DMS 273 treated with DMSO at 0.1 percent for 48 hours (cell line): ENCODE results near the gene TSHZ1.

Experiments used
- DNase-seq: peaks from one replicate; lab custom pipeline; 2025; lab: John Stamatoyannopoulos, UW

TSHZ1 gene

DNA sequence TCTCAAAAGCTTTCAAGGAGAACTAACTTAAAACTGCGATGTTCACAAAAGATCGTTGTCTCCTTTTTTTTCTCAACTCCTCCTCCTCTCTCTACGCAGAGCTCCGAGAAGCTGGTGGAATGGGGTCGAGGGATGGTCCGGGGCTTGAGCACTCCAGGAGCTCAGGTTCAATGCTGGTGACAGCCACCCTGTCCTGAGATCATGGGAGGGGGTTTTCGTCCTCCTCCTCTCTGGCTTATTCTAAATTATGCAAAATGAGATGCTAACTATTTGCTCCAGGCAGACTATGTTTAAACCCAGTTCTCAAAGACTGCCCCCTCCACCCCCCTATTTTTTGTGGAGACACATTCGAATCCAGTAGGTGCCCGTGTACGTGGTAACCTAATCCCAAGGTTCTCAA, 11.8 kb downstream of the TSHZ1 start:
- DNase-seq = no peak

DNA sequence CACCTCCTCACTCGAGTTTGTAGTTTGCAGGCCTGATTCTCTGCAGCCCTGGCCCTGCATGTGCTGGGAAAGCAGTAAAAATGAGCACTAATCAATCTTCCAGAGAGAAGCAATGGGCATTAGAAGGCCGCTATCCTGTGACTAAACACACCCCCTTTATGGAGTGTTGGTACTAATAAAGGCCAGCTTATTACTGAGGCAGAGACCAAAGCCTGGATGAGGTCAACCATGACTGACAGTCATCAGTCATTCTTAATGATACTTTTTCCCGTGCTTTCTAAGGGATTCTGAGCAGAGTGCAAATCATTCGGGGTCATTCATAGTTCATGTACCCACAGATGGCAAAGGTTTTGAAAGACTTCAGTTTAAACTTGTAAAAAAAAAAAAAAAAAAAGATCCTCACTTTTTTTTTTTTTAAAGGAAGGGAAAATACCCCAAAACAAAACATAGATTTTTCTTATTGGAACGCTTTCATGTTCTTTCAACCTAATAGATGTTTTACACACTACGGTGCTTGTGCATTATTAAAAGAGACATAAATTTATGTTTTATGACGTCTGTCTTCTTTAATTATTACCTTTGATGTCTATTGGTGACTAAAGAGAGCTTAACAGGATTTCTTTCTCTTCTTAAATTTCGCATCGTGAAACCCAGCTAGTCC, 13.2 kb downstream of the TSHZ1 start:
- DNase-seq = no peak

DNA sequence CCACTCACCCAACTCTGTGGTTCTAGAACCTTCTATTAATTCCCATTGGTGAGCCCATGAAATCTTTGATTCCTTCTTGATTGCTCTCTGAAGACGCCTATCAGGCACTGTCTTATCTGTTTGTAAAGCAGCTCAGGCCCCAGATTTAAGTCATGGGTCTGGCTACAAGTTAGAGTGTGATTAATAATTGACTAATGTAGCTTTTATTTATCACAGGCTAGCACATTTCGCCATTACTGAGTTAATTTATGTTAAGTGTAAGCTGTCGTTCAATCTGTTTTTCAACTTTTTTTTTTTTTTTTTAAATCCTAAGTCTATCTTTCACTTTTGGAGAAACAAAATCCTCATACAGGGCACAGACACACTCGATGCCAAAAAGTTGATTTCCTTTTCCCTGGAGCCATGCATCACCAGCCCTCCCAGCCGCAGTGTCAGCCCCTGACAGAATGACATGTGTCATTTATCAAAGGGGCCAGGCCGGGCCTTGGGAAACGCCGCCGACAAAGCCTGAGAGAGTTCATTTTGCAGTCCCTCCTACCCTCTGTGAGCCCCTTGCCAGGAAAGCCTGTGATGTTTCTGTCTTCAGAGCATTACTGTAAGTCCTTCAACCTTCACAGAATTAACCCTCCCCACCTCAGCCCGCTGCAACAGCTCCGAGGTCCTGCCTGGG, 15.8 kb downstream of the TSHZ1 start:
- no peak for DNase-seq

DNA sequence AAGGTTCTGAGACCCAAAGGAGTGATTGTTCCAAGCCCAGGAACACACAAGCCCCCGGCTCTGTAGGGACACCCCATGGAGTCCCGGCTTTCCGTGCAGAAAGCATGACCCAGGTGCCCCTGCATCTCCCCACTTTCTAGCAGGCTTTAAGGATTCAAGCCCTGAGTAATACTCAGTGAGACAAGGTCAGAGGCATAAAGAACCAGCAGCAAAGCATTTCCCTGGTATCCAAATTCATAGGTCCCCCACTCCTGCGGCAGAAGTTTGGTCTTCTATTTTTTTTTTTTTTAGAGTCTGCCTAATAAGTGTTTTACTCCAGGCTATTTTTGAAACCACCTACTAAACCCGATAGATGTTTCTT, 16.3 kb downstream of the TSHZ1 start:
- DNase-seq = no peak

DNA sequence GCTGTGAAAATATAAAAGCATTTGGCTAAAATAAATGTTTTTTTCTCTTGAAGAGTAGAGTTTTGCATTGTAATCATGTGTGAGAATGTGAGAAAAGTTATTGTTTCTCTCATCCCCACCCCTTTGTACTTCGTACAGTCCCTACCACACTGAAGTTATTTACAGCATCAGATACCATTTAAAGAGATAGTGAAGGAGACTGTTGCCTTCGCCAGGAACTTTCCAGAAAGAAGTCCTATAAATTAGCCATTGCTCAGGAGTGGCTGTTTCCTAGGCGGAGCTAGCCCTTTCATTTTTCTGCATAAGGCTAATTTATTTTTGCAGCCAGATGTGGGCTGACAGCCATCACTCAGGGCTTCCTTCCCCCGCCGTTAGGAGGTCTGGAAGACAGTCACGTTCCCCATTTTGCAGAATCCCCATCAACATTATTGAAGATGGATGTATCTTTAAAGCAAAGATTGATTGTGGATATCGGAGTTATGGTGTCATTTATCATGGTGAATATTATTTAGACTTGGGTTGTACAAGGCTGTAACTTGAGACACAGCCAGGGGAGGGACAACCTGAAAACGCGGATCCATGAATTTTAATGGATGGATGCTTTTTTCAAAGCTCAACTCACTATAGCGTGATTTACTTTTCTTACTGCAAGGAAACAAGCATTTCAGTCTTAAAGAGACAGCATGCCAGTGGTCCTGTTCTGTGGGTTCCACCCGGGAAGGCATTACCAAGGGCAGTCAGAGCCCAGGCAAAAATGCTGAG, 17.1 kb downstream of the TSHZ1 start:
- DNase-seq = no peak

DNA sequence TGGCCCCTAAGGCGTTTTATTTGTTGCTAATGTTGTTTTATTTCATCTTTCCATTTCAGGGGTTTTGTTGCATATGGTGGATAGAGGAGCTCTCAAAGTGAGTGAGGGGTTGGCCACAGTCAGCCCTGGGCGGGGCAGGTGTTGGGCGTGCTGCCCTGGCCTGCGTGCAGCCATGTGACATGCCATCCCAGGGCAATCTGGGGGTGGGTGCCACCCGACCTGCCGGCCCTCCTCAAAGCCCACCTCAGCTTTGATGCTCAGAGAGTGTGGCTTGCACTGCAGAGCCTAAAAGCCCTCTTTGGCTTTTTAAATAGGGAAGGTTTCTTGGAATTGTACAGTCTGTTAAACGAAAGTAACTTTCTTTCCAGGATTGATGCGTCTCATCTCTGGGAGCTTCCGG, 18.4 kb downstream of the TSHZ1 start:
- no peak for DNase-seq

DNA sequence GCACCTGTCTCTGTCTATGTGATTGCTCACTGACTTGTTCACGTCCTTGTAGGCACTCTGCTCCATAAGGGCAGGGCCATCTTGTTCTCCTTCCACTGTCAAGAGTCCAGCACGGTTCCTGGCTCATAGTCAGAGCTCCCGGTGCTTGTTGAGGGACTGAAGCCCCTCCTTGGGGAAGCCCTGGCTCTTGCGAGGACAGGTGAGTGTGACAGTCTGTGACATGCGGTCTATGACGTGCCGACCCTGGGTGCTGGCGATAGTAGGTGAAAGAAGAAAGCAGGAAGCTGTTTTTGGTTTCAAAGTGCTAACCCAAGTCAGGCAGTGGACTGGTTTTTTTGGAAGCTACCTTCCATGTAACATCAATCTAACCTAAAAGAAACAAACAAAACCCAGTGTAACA, 18.8 kb downstream of the TSHZ1 start:
- DNase-seq = no peak

DNA sequence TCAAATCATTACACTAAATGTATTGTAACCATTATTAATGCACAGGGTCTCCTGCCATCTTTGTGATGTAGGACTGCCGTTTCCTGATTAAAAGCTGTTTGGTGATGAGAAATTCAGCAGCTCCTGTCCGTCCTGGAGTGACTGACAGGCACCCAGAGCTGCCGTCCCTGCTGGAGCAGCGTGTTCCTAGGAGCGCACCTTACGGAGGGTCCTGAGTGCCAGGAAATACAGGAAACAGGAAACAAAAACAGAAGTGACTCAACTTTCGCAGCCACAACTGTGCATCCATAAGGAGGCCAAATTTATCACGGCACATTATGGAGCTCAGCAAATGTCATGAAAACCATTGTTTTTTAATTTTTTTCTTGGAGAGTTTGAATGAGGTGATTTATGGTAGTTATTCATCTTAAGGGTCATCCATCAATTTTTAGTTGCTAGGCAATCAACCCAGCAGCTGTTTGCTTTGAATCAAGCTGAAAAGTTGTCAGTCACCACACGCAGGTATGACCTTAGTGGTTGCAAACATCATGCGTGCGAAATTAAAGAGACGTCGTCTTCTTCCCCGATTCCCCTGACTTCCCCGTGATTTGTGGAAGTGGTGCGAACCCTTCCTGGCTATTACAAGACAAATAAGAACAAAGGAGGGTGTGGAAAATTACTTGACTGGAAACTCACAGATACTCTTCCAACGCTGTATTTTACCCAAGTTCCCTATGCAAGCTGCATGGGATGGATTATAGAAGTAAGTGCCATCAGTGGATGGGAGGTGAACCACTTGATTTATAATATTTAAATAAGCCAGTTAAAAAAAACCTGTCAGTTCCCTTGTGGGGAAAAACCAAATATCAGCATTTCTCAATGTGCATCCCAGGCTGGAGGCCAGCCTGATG, 19.8 kb downstream of the TSHZ1 start:
- no peak for DNase-seq

DNA sequence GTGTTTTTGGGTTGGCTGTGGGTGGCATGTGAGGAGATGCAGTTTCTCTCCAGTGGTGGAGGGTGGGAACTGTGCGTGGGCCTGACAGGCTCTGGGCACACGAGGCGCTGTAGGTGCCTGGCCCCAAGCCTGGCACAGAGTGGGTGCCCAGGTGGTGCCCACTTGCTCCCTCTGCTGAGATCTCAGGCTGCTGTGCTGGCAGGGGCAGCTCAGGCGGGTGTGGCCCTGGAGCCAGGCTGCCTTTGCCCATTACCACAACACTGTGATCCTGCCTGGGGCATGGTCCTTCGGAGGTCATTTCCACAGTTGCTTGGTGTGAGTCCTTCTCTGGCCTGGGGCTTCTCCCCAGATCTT, 20.4 kb downstream of the TSHZ1 start:
- no peak for DNase-seq

DNA sequence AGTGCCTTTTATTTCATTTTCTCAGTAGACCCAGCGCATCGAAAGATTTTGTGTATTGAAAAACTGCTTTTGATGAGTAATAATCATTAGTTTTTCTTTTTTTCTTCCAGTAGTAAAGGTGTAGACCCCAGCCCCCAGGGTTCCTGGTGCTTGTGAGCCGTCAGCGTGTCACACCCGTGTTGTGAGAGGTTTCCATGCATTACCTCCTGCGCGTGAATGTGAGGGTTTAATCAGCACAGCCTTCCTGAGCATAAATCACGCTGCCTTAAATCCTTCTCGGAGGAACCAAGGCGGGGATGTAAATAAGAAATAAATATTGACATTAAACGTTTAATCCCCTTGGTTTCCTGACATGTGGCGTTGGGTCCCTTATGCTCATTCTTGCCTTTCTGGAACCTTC, 24.3 kb downstream of the TSHZ1 start:
- no peak for DNase-seq

DNA sequence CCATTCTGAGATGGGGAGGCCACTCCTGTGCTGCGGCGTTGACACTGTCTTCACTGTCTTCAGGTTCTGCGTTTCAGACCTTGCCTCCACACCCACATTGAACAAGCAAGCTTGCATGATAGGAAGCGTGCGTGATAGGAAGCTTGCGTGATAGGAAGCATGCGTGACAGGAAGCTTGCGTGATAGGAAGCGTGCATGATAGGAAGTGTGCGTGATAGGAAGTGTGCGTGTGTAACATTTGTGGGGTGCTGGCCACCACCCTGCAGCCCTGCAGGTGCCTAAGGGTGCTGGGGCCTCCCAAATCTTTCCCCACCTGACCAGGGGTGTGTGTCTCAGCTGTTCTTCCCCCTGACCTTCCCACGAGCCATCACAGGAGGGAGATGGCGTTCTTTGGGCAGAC, 25.3 kb downstream of the TSHZ1 start:
- DNase-seq = no peak

DNA sequence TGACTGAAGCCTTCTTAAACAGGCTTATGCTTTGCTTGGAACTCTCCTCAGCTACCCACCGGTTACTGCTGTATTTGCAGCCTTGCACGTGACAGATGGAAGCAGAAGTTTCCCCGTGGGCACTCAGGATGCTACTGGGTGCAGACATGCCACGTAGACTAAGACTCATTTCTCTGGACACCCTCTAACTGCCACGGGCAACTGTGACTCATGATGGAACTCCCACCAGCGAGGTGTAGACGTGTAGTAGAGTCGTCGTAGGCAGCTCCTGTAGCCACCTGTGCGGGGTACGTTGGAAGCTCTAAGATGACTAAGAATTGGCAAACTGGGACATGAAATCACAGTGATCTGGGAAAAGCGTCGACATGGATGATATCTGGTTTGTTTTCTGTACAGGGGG, 27.5 kb downstream of the TSHZ1 start:
- no peak for DNase-seq

DNA sequence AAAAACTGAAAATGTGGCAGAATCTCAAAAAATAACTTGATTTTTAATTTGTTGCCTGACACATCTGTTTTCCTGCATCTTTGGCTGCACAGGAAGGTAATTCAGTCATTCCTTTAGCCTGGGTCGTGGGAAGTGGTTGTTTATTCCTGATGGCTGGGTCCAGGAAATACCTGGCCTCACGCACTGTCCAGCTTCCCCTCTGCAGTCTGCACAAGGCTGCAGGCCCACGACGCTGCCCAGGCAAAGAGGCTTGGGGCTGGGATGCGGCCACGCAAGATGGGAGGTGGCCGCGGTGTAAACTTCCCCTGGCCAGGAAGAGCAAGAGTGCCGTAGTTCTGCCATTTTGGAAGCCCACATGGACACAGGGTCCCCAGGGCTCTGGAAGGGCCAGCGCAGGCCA, 28.2 kb downstream of the TSHZ1 start:
- no peak for DNase-seq

DNA sequence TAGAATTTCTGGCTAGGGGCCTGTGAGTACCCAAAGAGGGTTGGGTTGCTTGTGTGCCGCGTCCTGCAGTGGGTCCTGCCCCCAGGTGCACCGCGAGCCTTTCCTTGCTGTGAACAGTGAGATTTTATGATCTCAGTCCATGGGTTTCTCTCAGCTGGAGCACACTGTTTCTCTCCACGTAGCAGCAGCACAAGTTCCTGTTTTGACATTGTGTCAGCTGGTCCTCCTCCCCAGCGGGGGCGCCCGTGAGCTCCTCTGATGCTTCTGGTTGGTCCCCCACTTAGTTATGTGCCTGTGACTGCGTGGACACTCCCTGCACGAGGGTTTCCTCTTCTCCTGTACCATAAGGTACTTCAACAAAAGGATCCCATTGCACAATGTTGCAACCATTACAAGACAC, 29.8 kb downstream of the TSHZ1 start:
- no peak for DNase-seq

DNA sequence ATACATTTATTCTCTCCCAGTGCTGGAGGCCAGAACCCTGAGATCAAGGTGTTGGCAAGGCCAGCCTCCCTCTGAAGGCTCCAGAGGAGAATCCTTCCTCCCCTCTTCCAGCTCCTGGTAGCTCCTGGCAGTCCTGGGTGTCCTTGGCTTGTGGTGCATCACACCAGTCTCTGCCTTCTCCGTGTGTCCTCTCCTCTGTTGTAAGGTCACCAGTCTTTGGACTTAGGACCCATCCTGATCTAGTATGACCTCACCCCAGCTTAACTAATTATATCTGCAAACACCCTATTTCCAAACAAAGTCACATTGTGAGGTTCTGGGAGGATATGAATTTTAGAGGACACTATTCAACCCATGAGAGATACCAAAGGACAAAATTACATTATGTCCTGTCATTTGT, 31.1 kb downstream of the TSHZ1 start:
- no peak for DNase-seq

DNA sequence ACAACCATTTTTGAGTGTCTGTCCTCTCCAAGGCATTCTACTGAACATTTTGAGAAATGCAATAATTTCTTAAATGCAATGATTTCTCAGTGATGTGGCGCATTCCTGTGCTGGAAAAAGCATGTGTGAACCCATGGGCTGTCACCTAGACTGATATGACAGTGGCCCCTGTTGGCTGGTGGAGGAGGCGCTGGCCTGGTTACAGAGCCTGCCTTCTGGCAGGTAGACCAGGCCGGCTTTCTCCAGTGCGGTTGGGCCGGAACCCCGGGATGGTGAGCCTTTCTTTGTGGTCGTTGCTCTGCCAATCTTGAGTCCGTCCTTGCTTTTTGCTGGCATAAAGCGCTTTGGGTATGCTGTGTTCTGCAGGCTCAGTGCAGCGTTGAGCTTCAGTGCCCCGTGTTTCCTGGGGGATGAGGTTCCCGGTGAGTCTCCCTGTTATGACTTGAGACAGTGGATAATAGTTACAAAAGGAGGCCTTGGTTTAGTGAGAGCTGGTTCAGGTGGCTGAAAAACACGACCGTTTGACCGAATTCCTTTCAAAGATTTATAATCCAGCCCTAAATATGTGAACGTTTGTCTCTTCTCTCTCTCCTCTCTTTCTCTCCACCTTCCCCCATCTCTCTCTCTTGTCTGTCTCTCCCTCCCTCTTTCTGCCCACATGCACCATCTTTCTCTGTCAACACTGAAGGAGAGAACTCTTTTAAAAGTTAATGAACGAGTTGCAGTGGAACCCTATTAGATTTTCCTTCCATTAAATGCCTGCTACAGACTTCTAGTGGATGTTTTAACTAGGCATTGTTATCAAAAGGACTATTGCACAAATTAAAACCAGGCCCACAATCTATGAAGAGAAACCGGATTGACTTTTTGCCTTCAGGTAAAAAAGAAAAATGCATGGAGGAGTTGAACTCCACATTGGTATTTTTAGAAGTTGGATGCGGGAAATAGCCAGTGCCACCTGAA, 34.0 kb downstream of the TSHZ1 start:
- DNase-seq = no peak

DNA sequence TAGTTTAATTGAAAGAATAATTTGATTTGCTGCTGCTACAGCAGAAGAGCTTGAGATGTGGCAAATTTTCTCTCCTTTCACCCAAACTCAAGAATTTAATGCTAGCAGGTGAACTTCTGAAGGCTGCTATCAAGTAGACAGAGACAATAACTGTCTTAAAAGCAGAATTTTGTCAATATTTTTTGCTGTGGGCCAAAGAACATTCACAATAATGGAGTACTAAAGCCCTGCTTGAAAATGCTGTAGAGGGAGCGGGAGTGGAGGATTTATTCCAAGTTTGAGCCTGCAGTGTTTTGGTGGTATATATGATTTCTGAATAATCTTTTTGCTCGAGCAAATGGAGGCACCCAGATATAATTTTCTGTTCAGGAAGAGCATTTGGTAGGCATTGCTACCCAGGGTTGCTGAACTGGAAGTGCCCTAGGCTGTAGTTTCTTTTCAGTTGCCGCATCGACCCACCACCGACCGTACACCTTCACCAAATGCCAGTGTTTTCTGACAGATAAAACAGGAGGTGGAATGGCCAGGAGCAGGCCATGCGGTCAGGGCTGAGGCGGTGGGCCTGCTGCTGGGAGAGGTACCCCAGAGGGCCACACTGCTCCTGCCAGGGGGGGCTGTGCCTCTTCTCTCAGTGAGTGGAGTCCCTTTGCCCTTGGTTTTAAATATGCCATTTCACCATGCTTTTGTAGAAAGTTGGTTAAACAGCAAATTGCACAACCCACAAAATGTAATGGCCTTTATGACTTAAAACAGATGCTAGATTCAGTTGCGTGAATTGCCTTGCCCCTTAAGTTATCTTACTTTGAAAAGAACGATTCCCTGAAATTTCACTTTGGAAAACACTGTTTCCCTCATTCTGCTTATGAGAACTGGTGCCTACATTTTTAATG, 36.4 kb downstream of the TSHZ1 start:
- DNase-seq = no peak

DNA sequence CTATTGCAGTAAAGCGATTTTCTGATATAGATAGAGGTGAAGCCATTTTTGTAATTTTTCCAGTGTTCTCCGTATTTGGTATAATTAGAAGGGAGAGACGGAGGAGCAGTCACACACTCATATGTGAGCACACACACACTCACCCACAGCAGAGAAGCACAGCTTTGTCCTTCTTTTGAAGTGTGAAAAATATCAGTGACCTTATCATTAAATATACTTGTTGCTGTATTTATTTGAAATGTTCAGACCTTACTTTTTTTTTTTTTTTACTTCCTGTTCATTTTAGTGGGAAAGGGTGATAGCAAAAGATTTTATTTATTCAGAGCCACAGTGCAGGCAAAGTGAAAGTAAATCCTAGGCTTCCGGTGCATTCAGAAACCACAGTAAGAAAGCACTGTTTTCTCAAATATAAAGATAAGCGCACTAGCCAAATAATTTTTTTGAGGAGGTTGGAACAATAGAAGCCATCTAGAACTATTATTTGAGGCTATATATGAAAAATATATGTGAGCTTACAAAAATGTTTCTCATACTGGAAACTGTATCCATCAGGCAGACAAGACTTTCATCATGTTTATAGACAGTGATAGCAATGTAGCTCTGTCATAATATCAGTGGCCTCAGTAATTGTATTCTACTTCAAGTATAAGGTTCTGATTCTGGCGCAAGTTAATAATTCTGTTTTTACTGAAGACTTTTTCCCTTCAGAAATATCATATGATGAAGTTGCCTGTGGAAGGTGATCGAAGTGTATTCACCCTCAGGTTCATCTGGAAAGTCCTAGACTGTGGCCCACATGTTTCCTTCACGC, 37.2 kb downstream of the TSHZ1 start:
- no peak for DNase-seq

DNA sequence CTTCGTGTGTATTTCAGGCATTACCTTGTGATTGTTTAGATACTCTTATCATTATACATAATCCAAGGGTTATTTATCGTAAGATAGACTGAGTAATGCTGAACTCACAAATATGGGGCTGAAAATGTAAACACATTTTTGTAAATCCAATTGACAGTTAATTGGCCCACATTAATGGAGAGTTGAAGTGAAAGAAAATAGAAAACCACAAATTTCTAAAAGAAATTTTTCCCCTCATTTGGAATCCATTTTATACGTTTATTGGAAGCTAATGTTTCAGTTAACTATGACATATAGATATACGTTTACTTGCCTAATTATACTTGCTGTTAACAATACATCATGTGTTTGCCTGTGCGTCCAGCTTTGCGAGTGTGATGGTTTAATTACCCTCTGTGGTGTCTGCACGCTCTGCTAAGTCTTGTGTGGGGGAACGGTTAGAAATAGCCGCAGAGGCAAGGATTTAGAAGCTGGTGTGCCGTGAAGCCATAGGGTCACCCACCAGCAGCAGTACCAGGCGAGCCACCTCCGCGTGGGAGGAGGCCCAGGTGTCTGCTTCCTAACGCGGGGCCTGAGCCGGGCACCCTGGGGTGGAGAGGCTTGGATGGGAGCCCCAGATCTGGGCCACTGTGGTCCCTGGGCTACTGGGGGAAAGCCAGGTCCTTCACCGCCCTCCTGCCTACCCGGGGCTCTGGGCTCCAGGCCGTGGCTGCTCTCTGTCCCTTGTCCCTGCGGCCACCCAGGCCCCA, 38.0 kb downstream of the TSHZ1 start:
- no peak for DNase-seq
